OCI-LY3 (cell line): ENCODE measurements around the gene PITPNC1.

Experiments
- CTCF ChIP-seq: fragments of 200-600, 300-600 bp; sonication (generic); IDR thresholded peaks from 2 replicates; pipeline ENCODE4 v1.5.1; 2014; ENCODE audit warnings: antibody characterized with exemption, low read length, low read depth
- EZH2phosphoT487 ChIP-seq: fragments of 200-600 bp; shearing (Covaris generic); IDR thresholded peaks from 2 replicates; pipeline ENCODE4 v1.6.1; 2018; ENCODE audit warnings: antibody characterized with exemption, mixed run types, low read depth

GRCh38 chr17:67569873-67570272 lies 192.8 kb downstream of the PITPNC1 start:
- no peak for TF ChIP-seq CTCF
- TF ChIP-seq EZH2phosphoT487 = no peak
